ENCODE results near the gene NRIP1. TPM values are rescaled to one million over a fixed set of nuclear protein-coding genes. Genes with fewer than 3 reads are reported as not detected.

The NRIP1 gene
- total RNA-seq, 2 experiments from 2014 or later, result 12.4 to 12.8 TPM

- Mint-ChIP-seq H3K4me3 (peak overlapping the region; percentile 24), H3K36me3 (ENCODE audit: low read depth) (no peaks in the 10 kb centered on the region), H3K4me1 (ENCODE audit: low read depth) (peaks cover 81% of the 10 kb centered on the region), H3K9me3 (no peaks in the 10 kb centered on the region), H3K27ac (no peak overlapping the region), H3K27me3 (no peaks in the 10 kb centered on the region)
- CTCF ChIA-PET, result interaction anchor here (1.4 kb wide), 1 partner anchor 10 kb away, joined by 4 read pairs; no protein-coding TSS in a partner anchor
- DNase-seq (peak; percentile 41), ATAC-seq (no peak)
- TF ChIP-seq, protein P1, sequence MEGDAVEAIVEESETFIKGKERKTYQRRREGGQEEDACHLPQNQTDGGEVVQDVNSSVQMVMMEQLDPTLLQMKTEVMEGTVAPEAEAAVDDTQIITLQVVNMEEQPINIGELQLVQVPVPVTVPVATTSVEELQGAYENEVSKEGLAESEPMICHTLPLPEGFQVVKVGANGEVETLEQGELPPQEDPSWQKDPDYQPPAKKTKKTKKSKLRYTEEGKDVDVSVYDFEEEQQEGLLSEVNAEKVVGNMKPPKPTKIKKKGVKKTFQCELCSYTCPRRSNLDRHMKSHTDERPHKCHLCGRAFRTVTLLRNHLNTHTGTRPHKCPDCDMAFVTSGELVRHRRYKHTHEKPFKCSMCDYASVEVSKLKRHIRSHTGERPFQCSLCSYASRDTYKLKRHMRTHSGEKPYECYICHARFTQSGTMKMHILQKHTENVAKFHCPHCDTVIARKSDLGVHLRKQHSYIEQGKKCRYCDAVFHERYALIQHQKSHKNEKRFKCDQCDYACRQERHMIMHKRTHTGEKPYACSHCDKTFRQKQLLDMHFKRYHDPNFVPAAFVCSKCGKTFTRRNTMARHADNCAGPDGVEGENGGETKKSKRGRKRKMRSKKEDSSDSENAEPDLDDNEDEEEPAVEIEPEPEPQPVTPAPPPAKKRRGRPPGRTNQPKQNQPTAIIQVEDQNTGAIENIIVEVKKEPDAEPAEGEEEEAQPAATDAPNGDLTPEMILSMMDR (IDR thresholded peaks at IDR 0.05), result no peak
- intact Hi-C loops (cut with micrococcal nuclease), result loop anchor here (5.0 to 10.0 kb wide), 2 partner anchors 52 to 189 kb away; no protein-coding TSS in a partner anchor
- POLR2A ChIA-PET, result interaction anchor here (2.5 kb wide), 1 partner anchor 11 kb away, joined by 9 read pairs; the partner anchor contains the start of gene NRIP1
Measured at GRCh38 chr21:15054089-15054488, 10.7 kb downstream of the NRIP1 start.

- Mint-ChIP-seq H3K9me3 (no peaks in the 10 kb centered on the region), H3K27me3 (no peaks in the 10 kb centered on the region), H3K4me3 (no peak overlapping the region), H3K27ac (no peak overlapping the region), H3K4me1 (ENCODE audit: low read depth) (peaks cover 78% of the 10 kb centered on the region), H3K36me3 (ENCODE audit: low read depth) (no peaks in the 10 kb centered on the region)
- intact Hi-C loops (cut with micrococcal nuclease), result loop anchor here (5.0 to 10.0 kb wide), 2 partner anchors 51 to 189 kb away; no protein-coding TSS in a partner anchor
- POLR2A ChIA-PET, result interaction anchor here (2.5 kb wide), 1 partner anchor 11 kb away, joined by 9 read pairs; the partner anchor contains the start of gene NRIP1
- TF ChIP-seq, protein P1 (IDR thresholded peaks at IDR 0.05), result no peak
- CTCF ChIA-PET, result interaction anchor here (1.4 kb wide), 1 partner anchor 9 kb away, joined by 4 read pairs; no protein-coding TSS in a partner anchor
- ATAC-seq (no peak), DNase-seq (no peak)
Measured at GRCh38 chr21:15053500-15053899, 11.3 kb downstream of the NRIP1 start.

- CTCF ChIA-PET, result interaction anchor here (0.8 to 1.6 kb wide), 2 partner anchors 12 to 16 kb away, joined by 3 read pairs; no protein-coding TSS in a partner anchor
- peaks cover 77% of the 10 kb centered on the region for H3K4me1 Mint-ChIP-seq (ENCODE audit: low read depth)
- intact Hi-C loops (cut with micrococcal nuclease), result loop anchor here (5.0 to 10.0 kb wide), 2 partner anchors 50 to 188 kb away; no protein-coding TSS in a partner anchor
Measured at GRCh38 chr21:15052459-15052763, 12.4 kb downstream of the NRIP1 start.

GRCh38 chr21:15051644-15052458 lies 12.9 kb downstream of the NRIP1 start:
- DNase-seq (peak; percentile 14), ATAC-seq (peak; percentile 83)
- intact Hi-C loops (cut with micrococcal nuclease), result loop anchor here (5.0 to 10.0 kb wide), 2 partner anchors 50 to 187 kb away; no protein-coding TSS in a partner anchor
- peak overlapping the region; percentile 89 for H3K27ac Mint-ChIP-seq
- POLR2A ChIA-PET, result interaction anchor here (1.1 to 1.7 kb wide), 3 partner anchors 12 to 14 kb away, joined by 3 to 4 read pairs (median 4); partner anchors contain the start of gene NRIP1
- H3K9me3 Mint-ChIP-seq, result peaks cover 2% of the 10 kb centered on the region
- CTCF ChIA-PET, result interaction anchor here (0.7 to 1.6 kb wide), 4 partner anchors 9 to 15 kb away, joined by 3 read pairs; no protein-coding TSS in a partner anchor
- H3K36me3 Mint-ChIP-seq (ENCODE audit: low read depth), result peaks cover 7% of the 10 kb centered on the region
- TF ChIP-seq, protein P1 (IDR thresholded peaks at IDR 0.05), result no peak
- peaks cover 73% of the 10 kb centered on the region for H3K4me1 Mint-ChIP-seq (ENCODE audit: low read depth)
- H3K27me3 Mint-ChIP-seq, result no peaks in the 10 kb centered on the region
- peak overlapping the region; percentile 71 for H3K4me3 Mint-ChIP-seq

More at GRCh38 chr21:15052459-15052763, 12.4 kb downstream of the NRIP1 start:
- ATAC-seq, result no peak
- no peaks in the 10 kb centered on the region for H3K27me3 Mint-ChIP-seq
- H3K36me3 Mint-ChIP-seq (ENCODE audit: low read depth), result peaks cover 4% of the 10 kb centered on the region
- H3K27ac Mint-ChIP-seq, result peak overlapping the region; percentile 89
- TF ChIP-seq, protein P1 (IDR thresholded peaks at IDR 0.05), result no peak
- no peaks in the 10 kb centered on the region for H3K9me3 Mint-ChIP-seq
- POLR2A ChIA-PET, result interaction anchor here (1.3 to 1.7 kb wide), 2 partner anchors 13 to 14 kb away, joined by 3 to 4 read pairs; no protein-coding TSS in a partner anchor
- DNase-seq, result no peak
- H3K4me3 Mint-ChIP-seq, result peak overlapping the region; percentile 71

All from activated CD8-positive, alpha-beta T cell treated with anti-CD3 and anti-CD28 coated beads for 36 hours (primary cell).